Gastroesophageal sphincter (tissue), 4 donors: ENCODE measurements around the gene HOXB6. TPM values are rescaled to one million over a fixed set of nuclear protein-coding genes. Genes with fewer than 3 reads are reported as not detected.

Source experiments
- ATAC-seq: fragments of 150-250 bp; one replicate; pipeline ENCODE4 v1.9.1; 2016; ENCODE audit warnings: mild to moderate bottlenecking, moderate library complexity
- H3K27ac ChIP-seq, 4 donors: fragments of 200-600 bp; sonication (generic) in 3 of 4; 1 replicate in 3 of 4; 2 replicates in 1 of 4; pipeline ENCODE4 v1.5.1; 2016 to 2019
- H3K27me3 ChIP-seq: fragments of 200-600 bp; sonication (generic); one replicate; pipeline ENCODE4 v1.5.1; 2019
- H3K36me3 ChIP-seq, 2 donors: fragments of 200-600 bp; sonication (generic); one replicate each; pipeline ENCODE4 v1.5.1; 2019; ENCODE audit warnings: control low read depth in 1 of 2
- H3K4me1 ChIP-seq, 3 donors: fragments of 200-600 bp; sonication (generic); 1 replicate in 2 of 3; 2 replicates in 1 of 3; pipeline ENCODE4 v1.5.1; 2016 to 2019; ENCODE audit warnings: control low read depth in 2 of 3
- H3K4me3 ChIP-seq, 2 donors: fragments of 200-600 bp; sonication (generic); one replicate each; pipeline ENCODE4 v1.5.1; 2019; ENCODE audit warnings: mild to moderate bottlenecking in 1 of 2, moderate library complexity in 1 of 2
- H3K9me3 ChIP-seq, 3 donors: fragments of 200-600 bp; sonication (generic); one replicate each; pipeline ENCODE4 v1.5.1; 2017 to 2019; ENCODE audit warnings: control low read depth in 2 of 3
- CTCF ChIP-seq, 4 experiments: fragments of 200-600 bp in 2 of 4; fragments of 450-650 bp in 2 of 4; sonication (generic) in 1 of 4; IDR thresholded peaks; one replicate each; pipeline ENCODE4 v1.5.1; 2017 to 2019; ENCODE audit warnings: antibody characterized with exemption in 4 of 4, mild to moderate bottlenecking in 2 of 4, moderate library complexity in 2 of 4
- EP300 ChIP-seq: sonication (generic); formaldehyde crosslinking; IDR thresholded peaks from one replicate; pipeline ENCODE4 v1.6.1; 2017; ENCODE audit warnings: antibody characterized with exemption, mild to moderate bottlenecking
- POLR2A ChIP-seq, 2 donors: fragments of 450-650 bp; IDR thresholded peaks; one replicate each; pipeline ENCODE4 v1.6.1; 2017; ENCODE audit warnings: antibody characterized with exemption in 2 of 2, mild to moderate bottlenecking in 2 of 2, moderate library complexity in 1 of 2
- POLR2AphosphoS5 ChIP-seq: sonication (generic); formaldehyde crosslinking; IDR thresholded peaks from one replicate; pipeline ENCODE4 v1.6.1; 2017; ENCODE audit warnings: antibody characterized with exemption
- WGBS, 2 donors: methylation state at CpG; one replicate each; pipeline ENCODE4 v1.1.5; 2018; ENCODE audit warnings: low coverage in 1 of 2; 5-methylcytosine and 5-hydroxymethylcytosine counted together
- total RNA-seq, 4 donors: library from RNA; depleted of rRNA; stranded (reverse); fragments of >200 nt; gene quantifications; one replicate each; pipeline ENCODE4 v1.1.0, GENCODE V29; 2016

The HOXB6 gene
- total RNA-seq, 4 donors from 2014 or later: 4.9 to 40.1 (median 5.1) TPM

GRCh38 chr17:48559122-48559839 is 45.5 kb downstream of the HOXB6 start:
- Histone ChIP-seq H3K27ac (peak overlapping the region; percentile 90 to 98 (median 97)), H3K36me3 (no peaks in the 10 kb centered on the region), H3K9me3 (no peaks in the 10 kb centered on the region), H3K27me3 (no peaks in the 10 kb centered on the region), H3K4me1 (peaks cover 0 to 97% (median 68%) of the 10 kb centered on the region in 3 donors), H3K4me3 (peak overlapping the region; percentile 41 to 60)
- ATAC-seq: no peak
- 36 to 40% methylated on average over 6 to 16 of the region's 16 CpGs for WGBS, 2 donors
- TF ChIP-seq EP300: no peak
- no peak for TF ChIP-seq CTCF (IDR thresholded peaks at IDR 0.05)
- TF ChIP-seq POLR2A (IDR thresholded peaks at IDR 0.05): no peak
- TF ChIP-seq POLR2AphosphoS5: peak; percentile 5

- WGBS, 2 donors: 40 to 42% methylated on average over 2 of the region's 2 CpGs
- TF ChIP-seq POLR2A (IDR thresholded peaks at IDR 0.05) (no peak), POLR2AphosphoS5 (no peak), EP300 (no peak), CTCF (IDR thresholded peaks at IDR 0.05) (no peak)
- peak overlapping the region; percentile 90 to 98 (median 97) for H3K27ac ChIP-seq
- H3K4me1 ChIP-seq: peaks cover 0 to 97% (median 67%) of the 10 kb centered on the region in 3 donors
- H3K4me3 ChIP-seq: peak overlapping the region; percentile 41 to 60
- H3K9me3 ChIP-seq: no peaks in the 10 kb centered on the region
- no peaks in the 10 kb centered on the region for H3K27me3 ChIP-seq
- no peak for ATAC-seq
- no peaks in the 10 kb centered on the region for H3K36me3 ChIP-seq
Measured at GRCh38 chr17:48558831-48559121, 46.0 kb downstream of the HOXB6 start.

GRCh38 chr17:48558057-48558830 is 46.5 kb downstream of the HOXB6 start:
- Histone ChIP-seq H3K4me3 (peak overlapping the region; percentile 41 to 60), H3K9me3 (no peaks in the 10 kb centered on the region), H3K36me3 (no peaks in the 10 kb centered on the region), H3K4me1 (peaks cover 0 to 97% (median 62%) of the 10 kb centered on the region in 3 donors), H3K27me3 (no peaks in the 10 kb centered on the region), H3K27ac (peak overlapping the region; percentile 90 to 98 (median 97))
- 50 to 56% methylated on average over 10 to 11 of the region's 13 CpGs for WGBS, 2 donors
- ATAC-seq: no peak
- TF ChIP-seq CTCF (IDR thresholded peaks at IDR 0.05) (no peak), POLR2AphosphoS5 (no peak), POLR2A (IDR thresholded peaks at IDR 0.05) (no peak), EP300 (no peak)

- peaks cover 0 to 97% (median 49%) of the 10 kb centered on the region in 3 donors for H3K4me1 ChIP-seq
- peak; percentile 16 for ATAC-seq
- H3K9me3 ChIP-seq: no peaks in the 10 kb centered on the region
- H3K36me3 ChIP-seq: peaks cover 0 to 6% of the 10 kb centered on the region in 2 donors
- H3K27me3 ChIP-seq: no peaks in the 10 kb centered on the region
- peak overlapping the region; percentile 41 to 60 for H3K4me3 ChIP-seq
- TF ChIP-seq CTCF (IDR thresholded peaks at IDR 0.05) (no peak), EP300 (no peak), POLR2A (IDR thresholded peaks at IDR 0.05) (no peak), POLR2AphosphoS5 (peak; percentile 20)
- H3K27ac ChIP-seq: peak overlapping the region; percentile 90 to 98 (median 97)
- WGBS, 2 donors: 8 to 19% methylated on average over 5 to 6 of the region's 7 CpGs
Measured at GRCh38 chr17:48556576-48557401, 48.0 kb downstream of the HOXB6 start.
